HS-5 (cell line): ENCODE data around the gene CTTNBP2.

ENCODE experiments used
- DNase-seq: peaks from one replicate; pipeline ENCODE4 v3.0.0-alpha.2; 2012; ENCODE audit warnings: low read depth

Gene CTTNBP2

GRCh38 chr7:117870448-117871130 is 2.7 kb downstream of the CTTNBP2 start:
- DNase-seq: no peak

- DNase-seq: no peak
Observed at GRCh38 chr7:117869374-117869773, 3.9 kb downstream of the CTTNBP2 start.

- DNase-seq: no peak
Observed at GRCh38 chr7:117863618-117864017, 9.6 kb downstream of the CTTNBP2 start.

- DNase-seq: no peak
Observed at GRCh38 chr7:117862378-117862777, 10.9 kb downstream of the CTTNBP2 start.

- DNase-seq: no peak
Observed at GRCh38 chr7:117859246-117859812, 13.9 kb downstream of the CTTNBP2 start.

GRCh38 chr7:117858712-117859111 is 14.5 kb downstream of the CTTNBP2 start:
- no peak for DNase-seq

GRCh38 chr7:117857718-117858117 is 15.5 kb downstream of the CTTNBP2 start:
- DNase-seq: no peak

GRCh38 chr7:117856196-117856595 is 17.0 kb downstream of the CTTNBP2 start:
- DNase-seq: no peak

- DNase-seq: no peak
Observed at GRCh38 chr7:117854186-117854585, 19.1 kb downstream of the CTTNBP2 start.

GRCh38 chr7:117848941-117849340 is 24.3 kb downstream of the CTTNBP2 start:
- DNase-seq: no peak

- no peak for DNase-seq
Observed at GRCh38 chr7:117844678-117845077, 28.6 kb downstream of the CTTNBP2 start.

GRCh38 chr7:117841611-117842010 is 31.6 kb downstream of the CTTNBP2 start:
- no peak for DNase-seq

- DNase-seq: no peak
Observed at GRCh38 chr7:117841011-117841410, 32.2 kb downstream of the CTTNBP2 start.

- DNase-seq: no peak
Observed at GRCh38 chr7:117839507-117839906, 33.7 kb downstream of the CTTNBP2 start.

- DNase-seq: no peak
Observed at GRCh38 chr7:117837841-117838240, 35.4 kb downstream of the CTTNBP2 start.

GRCh38 chr7:117835016-117835664 is 38.1 kb downstream of the CTTNBP2 start:
- DNase-seq: no peak

- no peak for DNase-seq
Observed at GRCh38 chr7:117830422-117830954, 42.8 kb downstream of the CTTNBP2 start.

GRCh38 chr7:117829450-117830117 is 43.7 kb downstream of the CTTNBP2 start:
- DNase-seq: no peak

GRCh38 chr7:117828825-117829224 is 44.4 kb downstream of the CTTNBP2 start:
- no peak for DNase-seq

GRCh38 chr7:117827862-117828261 is 45.4 kb downstream of the CTTNBP2 start:
- DNase-seq: peak; percentile 48

GRCh38 chr7:117825132-117825531 is 48.1 kb downstream of the CTTNBP2 start:
- DNase-seq: no peak

- no peak for DNase-seq
Observed at GRCh38 chr7:117824592-117824991, 48.6 kb downstream of the CTTNBP2 start.

- no peak for DNase-seq
Observed at GRCh38 chr7:117819558-117819957, 53.7 kb downstream of the CTTNBP2 start.
